SH-SY5Y (cell line): ENCODE results near the gene MICB.
A peak's percentile ranks its signal among the peaks of the same experiment; 100 is the strongest.

Experiments used
- GATA2 ChIP-seq: IDR thresholded peaks from 2 replicates; pipeline ENCODE4 v1.6.1; 2011; ENCODE audit warnings: mild to moderate bottlenecking, low read depth, low read length
- GATA3 ChIP-seq: IDR thresholded peaks from 2 replicates; pipeline ENCODE4 v1.6.1; 2011; ENCODE audit warnings: low read depth, mild to moderate bottlenecking, low read length, moderate library complexity

The MICB gene

GRCh38 chr6:31541658-31542521 lies 43.9 kb downstream of the MICB start, which contains the start of gene DDX39B:
Gene DDX39B, minus strand, starts transcription at chr6:31542003. Its CDS starts 1,471 bp downstream, at chr6:31540532.
- no peak for TF ChIP-seq GATA3
- no peak for TF ChIP-seq GATA2

- TF ChIP-seq GATA3, result no peak
- TF ChIP-seq GATA2, result no peak
Observed at GRCh38 chr6:31543639-31544038, 45.7 kb downstream of the MICB start.

GRCh38 chr6:31544676-31545075 lies 46.7 kb downstream of the MICB start:
- TF ChIP-seq GATA2 (no peak), GATA3 (no peak)

- TF ChIP-seq GATA2, result no peak
- TF ChIP-seq GATA3, result no peak
Observed at GRCh38 chr6:31545291-31545690, 47.3 kb downstream of the MICB start.

GRCh38 chr6:31546339-31546957 lies 48.5 kb downstream of the MICB start, which contains the start of gene ATP6V1G2:
Gene ATP6V1G2, minus strand, starts transcription at chr6:31546608. Its CDS starts 49 bp downstream, at chr6:31546559.
- no peak for TF ChIP-seq GATA2
- no peak for TF ChIP-seq GATA3

- TF ChIP-seq GATA2 (peak; percentile 50), GATA3 (no peak)
Observed at GRCh38 chr6:31546958-31547726, 49.2 kb downstream of the MICB start, which contains the start of gene NFKBIL1. Gene NFKBIL1, plus strand, starts transcription at chr6:31547608. Its CDS starts 87 bp downstream, at chr6:31547695.

GRCh38 chr6:31547727-31548543 lies 50.0 kb downstream of the MICB start:
- TF ChIP-seq GATA3 (peak; percentile 26; the same call in 1 of the 2 replicates), GATA2 (no peak)

GRCh38 chr6:31548544-31548873 lies 50.6 kb downstream of the MICB start:
- no peak for TF ChIP-seq GATA3
- TF ChIP-seq GATA2, result no peak

- no peak for TF ChIP-seq GATA2
- TF ChIP-seq GATA3, result no peak
Observed at GRCh38 chr6:31556307-31556706, 58.4 kb downstream of the MICB start.

GRCh38 chr6:31557443-31558317 lies 59.7 kb downstream of the MICB start:
- no peak for TF ChIP-seq GATA2
- no peak for TF ChIP-seq GATA3

GRCh38 chr6:31558318-31558625 lies 60.3 kb downstream of the MICB start:
- TF ChIP-seq GATA3, result no peak
- TF ChIP-seq GATA2, result no peak

GRCh38 chr6:31558631-31559500 lies 60.9 kb downstream of the MICB start:
- no peak for TF ChIP-seq GATA3
- no peak for TF ChIP-seq GATA2
